ENCODE measurements around the gene SPINK7.

The SPINK7 gene

GRCh38 chr5:148347706-148348105 lies 35.5 kb downstream of the SPINK7 start:
- no peak for DNase-seq (ENCODE audit: low read depth)
- TF ChIP-seq, protein P1, sequence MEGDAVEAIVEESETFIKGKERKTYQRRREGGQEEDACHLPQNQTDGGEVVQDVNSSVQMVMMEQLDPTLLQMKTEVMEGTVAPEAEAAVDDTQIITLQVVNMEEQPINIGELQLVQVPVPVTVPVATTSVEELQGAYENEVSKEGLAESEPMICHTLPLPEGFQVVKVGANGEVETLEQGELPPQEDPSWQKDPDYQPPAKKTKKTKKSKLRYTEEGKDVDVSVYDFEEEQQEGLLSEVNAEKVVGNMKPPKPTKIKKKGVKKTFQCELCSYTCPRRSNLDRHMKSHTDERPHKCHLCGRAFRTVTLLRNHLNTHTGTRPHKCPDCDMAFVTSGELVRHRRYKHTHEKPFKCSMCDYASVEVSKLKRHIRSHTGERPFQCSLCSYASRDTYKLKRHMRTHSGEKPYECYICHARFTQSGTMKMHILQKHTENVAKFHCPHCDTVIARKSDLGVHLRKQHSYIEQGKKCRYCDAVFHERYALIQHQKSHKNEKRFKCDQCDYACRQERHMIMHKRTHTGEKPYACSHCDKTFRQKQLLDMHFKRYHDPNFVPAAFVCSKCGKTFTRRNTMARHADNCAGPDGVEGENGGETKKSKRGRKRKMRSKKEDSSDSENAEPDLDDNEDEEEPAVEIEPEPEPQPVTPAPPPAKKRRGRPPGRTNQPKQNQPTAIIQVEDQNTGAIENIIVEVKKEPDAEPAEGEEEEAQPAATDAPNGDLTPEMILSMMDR (IDR thresholded peaks at IDR 0.05; ENCODE audit: low read depth, low read length, missing control alignments), result no peak

DNA sequence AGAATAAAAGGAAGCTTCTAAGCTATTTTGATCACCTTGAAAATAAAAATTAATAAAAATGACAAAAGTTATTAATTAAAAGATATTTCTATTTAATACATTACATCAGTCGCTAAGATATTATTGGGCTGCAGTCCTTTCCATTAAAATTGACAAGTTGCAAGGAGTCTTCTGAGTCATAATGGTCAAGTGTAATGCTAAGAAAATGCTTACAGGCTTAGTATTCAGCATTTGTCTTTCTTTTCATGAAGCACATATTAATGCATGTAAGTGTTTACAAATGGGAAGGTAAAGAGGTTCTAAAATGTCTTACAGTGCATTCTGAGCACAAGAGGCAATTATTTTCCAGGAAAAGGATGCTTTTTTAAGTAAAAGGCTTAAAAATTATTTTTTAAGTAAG lies 40.5 kb downstream of the SPINK7 start:
- no peak for DNase-seq (ENCODE audit: low read depth)
- TF ChIP-seq, protein P1 (IDR thresholded peaks at IDR 0.05; ENCODE audit: low read depth, low read length, missing control alignments), result no peak
- no peak overlapping the region for H3K4me3 ChIP-seq (ENCODE audit: low read depth, low read length)

More at GRCh38 chr5:148347706-148348105, 35.5 kb downstream of the SPINK7 start:
- no peak overlapping the region for H3K4me3 ChIP-seq (ENCODE audit: low read depth, low read length)

- TF ChIP-seq, protein P1 (IDR thresholded peaks at IDR 0.05; ENCODE audit: low read depth, low read length, missing control alignments), result no peak
- no peak for DNase-seq (ENCODE audit: low read depth)
- H3K4me3 ChIP-seq (ENCODE audit: low read depth, low read length), result no peak overlapping the region
Measured at GRCh38 chr5:148353634-148354033, 41.4 kb downstream of the SPINK7 start.

DNA sequence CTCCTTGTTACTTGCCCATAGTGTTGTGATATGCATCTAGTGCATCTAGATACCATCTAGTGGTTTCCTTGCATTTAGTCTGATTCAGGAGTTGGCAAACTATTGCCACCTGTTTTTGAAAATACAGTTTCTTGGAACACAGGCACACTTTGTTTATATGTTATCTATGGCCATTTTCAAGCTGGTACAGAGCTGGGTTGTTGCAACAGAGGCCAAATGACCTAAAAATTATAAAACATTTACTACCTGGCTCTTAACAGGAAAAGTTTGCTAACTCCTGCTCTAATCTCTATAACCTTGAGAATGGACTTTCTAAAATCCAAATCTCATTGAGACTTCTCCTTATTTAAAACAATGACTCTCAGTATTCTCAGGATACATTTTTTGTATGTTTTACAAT lies 52.1 kb downstream of the SPINK7 start:
- no peak overlapping the region for H3K4me3 ChIP-seq (ENCODE audit: low read depth, low read length)
- TF ChIP-seq, protein P1 (IDR thresholded peaks at IDR 0.05; ENCODE audit: low read depth, low read length, missing control alignments), result no peak
- DNase-seq (ENCODE audit: low read depth), result no peak
